A549 treated with GW870086 at 1 μM for 4 hours (cell line): ENCODE measurements around the gene DHRS3. TPM values are rescaled to one million over a fixed set of nuclear protein-coding genes. Genes with fewer than 3 reads are reported as not detected.

Experiments used
- total RNA-seq: library from RNA; stranded (reverse); fragments of 200-300 nt; extraction: Qiagen RNA extraction; gene quantifications from 5 replicates; pipeline ENCODE4 v1.2.3, GENCODE V29; 2022; ENCODE audit warnings: low read depth

The DHRS3 gene, protein sequence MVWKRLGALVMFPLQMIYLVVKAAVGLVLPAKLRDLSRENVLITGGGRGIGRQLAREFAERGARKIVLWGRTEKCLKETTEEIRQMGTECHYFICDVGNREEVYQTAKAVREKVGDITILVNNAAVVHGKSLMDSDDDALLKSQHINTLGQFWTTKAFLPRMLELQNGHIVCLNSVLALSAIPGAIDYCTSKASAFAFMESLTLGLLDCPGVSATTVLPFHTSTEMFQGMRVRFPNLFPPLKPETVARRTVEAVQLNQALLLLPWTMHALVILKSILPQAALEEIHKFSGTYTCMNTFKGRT
- 42.4 to 56.0 TPM (median 54.9 TPM) in 5 replicates for total RNA-seq

DNA sequence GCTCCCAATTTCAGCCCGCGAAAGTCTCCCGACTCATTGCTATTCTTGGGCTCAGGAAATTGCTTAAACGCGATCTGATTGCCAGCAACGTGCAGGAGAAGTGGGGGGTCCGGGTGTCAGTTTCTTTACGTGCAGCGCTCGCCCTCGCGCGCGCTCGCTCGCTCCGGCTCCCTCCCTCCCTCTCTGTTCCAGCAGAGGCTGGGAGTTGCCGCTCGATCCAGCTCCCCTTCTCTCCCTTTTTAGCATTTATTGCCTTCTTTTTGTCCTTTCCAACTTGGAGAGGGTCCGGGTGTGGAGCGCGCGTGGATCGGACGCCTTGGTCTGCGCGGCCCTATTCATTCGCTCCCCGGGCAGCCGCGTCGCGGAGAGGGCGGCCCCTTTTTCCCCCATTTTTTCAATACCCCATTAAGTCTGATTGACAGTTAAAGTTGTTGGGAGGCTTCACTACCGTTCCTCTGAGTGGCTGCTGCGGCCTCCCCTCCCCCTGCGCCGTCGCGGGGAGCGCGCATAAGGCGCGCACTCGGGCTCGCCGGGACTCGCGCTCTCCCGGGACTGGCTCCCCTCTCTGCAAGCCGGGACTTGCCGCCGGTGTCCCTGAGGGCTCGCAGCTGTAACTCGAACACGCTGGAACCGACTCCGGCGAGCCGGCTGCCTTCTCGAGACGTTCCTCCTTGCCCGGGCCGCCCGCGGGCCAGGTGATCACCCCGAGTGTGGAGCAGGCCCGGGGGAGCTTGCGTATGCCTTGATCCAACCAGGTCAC is at the start of gene DHRS3:
TSS of gene DHRS3 (minus strand) at position 310 of the 760 bp plus-strand sequence. CDS start 862 bp downstream, outside the sequence.

DNA sequence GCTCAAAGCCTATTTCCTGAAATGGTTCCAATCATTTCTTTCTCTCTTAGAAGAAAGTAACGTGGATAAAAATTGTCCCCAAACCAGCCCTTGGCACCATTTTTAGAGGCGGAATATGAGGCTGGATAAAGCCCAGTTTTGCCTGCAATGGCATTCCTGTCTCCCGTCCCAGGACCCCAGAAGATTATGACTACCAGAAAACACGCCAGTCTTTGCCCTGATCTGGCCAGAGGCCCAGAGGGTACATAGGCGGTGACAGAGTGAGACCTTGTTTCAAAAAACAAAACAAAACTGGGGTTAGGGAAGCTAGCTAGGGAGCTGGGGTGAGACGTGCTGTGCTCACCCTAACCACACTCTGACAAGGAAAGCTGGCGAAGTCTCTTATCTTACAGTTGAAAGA is 25.8 kb upstream of the DHRS3 start, which contains the start of gene AADACL4:
TSS of gene AADACL4 (plus strand) at position 301 of the 400 bp plus-strand sequence. CDS start 462 bp downstream, outside the sequence.

Other genes with a start within 250 kb of the DHRS3 start
- gene AADACL4, start 25.9 kb upstream of the DHRS3 start, total RNA-seq = not detected in 5 replicates
- not detected in 5 replicates for gene AADACL3, start 97.9 kb upstream of the DHRS3 start, total RNA-seq
- gene CFAP107, start 128.0 kb upstream of the DHRS3 start, total RNA-seq = not detected in 5 replicates
- not detected in 5 replicates for gene PRAMEF12, start 155.5 kb upstream of the DHRS3 start, total RNA-seq
- gene PRAMEF1, start 173.2 kb upstream of the DHRS3 start, total RNA-seq = not detected in 5 replicates
- not detected in 5 replicates for gene PRAMEF11, start 213.2 kb upstream of the DHRS3 start, total RNA-seq
- gene HNRNPCL1, start 230.5 kb upstream of the DHRS3 start, total RNA-seq = 0.12 TPM in 1 of 5 replicates, not detected in the others
- gene PRAMEF2, start 238.9 kb upstream of the DHRS3 start, total RNA-seq = 0.08 to 0.10 TPM in 2 of 5 replicates, not detected in the others